IMR-90 (cell line): ENCODE results near the gene CTSH. TPM values are rescaled to one million over a fixed set of nuclear protein-coding genes. Genes with fewer than 3 reads are reported as not detected.

Experiments
- ATAC-seq: fragments of 200-7000 bp; cut with Tn5 transposase; 2 replicates; pipeline ENCODE4 v1.9.1; 2020; ENCODE audit warnings: low read depth, mild to moderate bottlenecking, moderate library complexity
- BruUV-seq: library from RNA; stranded (reverse); fragments of 400-500 nt; replicated peaks from 2 replicates; lab custom pipeline; 2021; lab: Mats Ljungman, UMichigan
- CTCF ChIA-PET: fragments of 300-600 bp; formaldehyde crosslinking; extraction: SDS; loops from one replicate; lab custom pipeline; 2021; ENCODE audit warnings: antibody characterized with exemption; lab: Yijun Ruan, JAX
- POLR2A ChIA-PET: fragments of 300-600 bp; sonication (Branson Sonifier 250); formaldehyde crosslinking; loops from one replicate; lab custom pipeline; 2022; ENCODE audit warnings: antibody characterized with exemption; ENCODE audit not compliant: unreplicated experiment; lab: Charles Lee
- DNase-seq: peaks from one replicate; pipeline ENCODE4 v3.0.0; 2013
- H2AFZ ChIP-seq: replicated peaks from 2 replicates; pipeline ENCODE3; 2013; ENCODE audit warnings: low read length, mild to moderate bottlenecking; ENCODE audit not compliant: poor library complexity
- H2AK5ac ChIP-seq: 2 replicates; pipeline ENCODE4 v1.6.1; 2013; ENCODE audit warnings: low read depth, low read length, inconsistent platforms
- H2AK9ac ChIP-seq: replicated peaks from 2 replicates; pipeline ENCODE3; 2013; ENCODE audit warnings: mild to moderate bottlenecking, low read depth, low read length, moderate library complexity; ENCODE audit not compliant: poor library complexity
- H2BK120ac ChIP-seq: 2 replicates; pipeline ENCODE4 v1.6.1; 2013; ENCODE audit warnings: low read depth, low read length, inconsistent platforms
- H2BK15ac ChIP-seq: 3 replicates; pipeline ENCODE4 v1.6.1; 2013; ENCODE audit warnings: low read depth, low read length, inconsistent platforms
- H2BK20ac ChIP-seq: 2 replicates; pipeline ENCODE4 v1.6.1; 2013; ENCODE audit warnings: low read depth, mild to moderate bottlenecking, inconsistent platforms, low read length, moderate library complexity
- H2BK5ac ChIP-seq: 2 replicates; pipeline ENCODE4 v1.6.1; 2013; ENCODE audit warnings: mild to moderate bottlenecking, low read depth, low read length, inconsistent platforms; ENCODE audit not compliant: poor library complexity, severe bottlenecking
- H3K14ac ChIP-seq: replicated peaks from 2 replicates; pipeline ENCODE4 v1.6.1; 2013; ENCODE audit warnings: low read depth, low read length, inconsistent platforms
- H3K18ac ChIP-seq: 2 replicates; pipeline ENCODE4 v1.6.1; 2013; ENCODE audit warnings: low read depth, low read length, control low read depth
- H3K23ac ChIP-seq: 2 replicates; pipeline ENCODE4 v1.6.1; 2013; ENCODE audit warnings: low read depth, low read length, inconsistent platforms
- H3K27ac ChIP-seq: 2 replicates; pipeline ENCODE4 v1.5.1; 2013; ENCODE audit warnings: mild to moderate bottlenecking, control low read depth, low read length; ENCODE audit not compliant: insufficient read depth
- H3K27me3 ChIP-seq: 2 replicates; pipeline ENCODE4 v1.6.1; 2013; ENCODE audit warnings: low read length; ENCODE audit not compliant: control insufficient read depth, insufficient read depth
- H3K36me3 ChIP-seq: 2 replicates; pipeline ENCODE4 v1.6.1; 2013; ENCODE audit warnings: low read length, mixed read lengths; ENCODE audit not compliant: control insufficient read depth, insufficient read depth
- H3K4ac ChIP-seq: 2 replicates; pipeline ENCODE4 v1.6.1; 2013; ENCODE audit warnings: low read depth, low read length, inconsistent platforms
- H3K4me1 ChIP-seq: 2 replicates; pipeline ENCODE4 v1.6.1; 2013; ENCODE audit warnings: low read length, mixed read lengths; ENCODE audit not compliant: control insufficient read depth, insufficient read depth
- H3K4me2 ChIP-seq: 2 replicates; pipeline ENCODE4 v1.6.1; 2013; ENCODE audit warnings: low read depth, mild to moderate bottlenecking, control low read depth, low read length, moderate library complexity
- H3K4me3 ChIP-seq: 2 replicates; pipeline ENCODE4 v1.5.1; 2013; ENCODE audit warnings: low read depth, mild to moderate bottlenecking, control low read depth, low read length, moderate library complexity; ENCODE audit not compliant: insufficient read depth
- H3K56ac ChIP-seq: 2 replicates; pipeline ENCODE4 v1.6.1; 2013; ENCODE audit warnings: low read length, inconsistent platforms; ENCODE audit not compliant: insufficient read depth; ENCODE audit errors: extremely low read depth
- H3K79me1 ChIP-seq, 2 experiments: 2 replicates each; pipeline ENCODE4 v1.6.1; 2013; ENCODE audit warnings: low read length in 2 of 2, inconsistent platforms in 1 of 2, low read depth in 1 of 2
- H3K9ac ChIP-seq: 2 replicates; pipeline ENCODE4 v1.6.1; 2013; ENCODE audit warnings: low read depth, low read length, control low read depth
- H3K9me1 ChIP-seq: 2 replicates; pipeline ENCODE4 v1.6.1; 2013; ENCODE audit warnings: low read length, inconsistent platforms; ENCODE audit not compliant: insufficient read depth
- H3K9me3 ChIP-seq: 2 replicates; pipeline ENCODE4 v1.6.1; 2013; ENCODE audit warnings: low read length; ENCODE audit not compliant: control insufficient read depth, insufficient read depth
- H4K20me1 ChIP-seq: 2 replicates; pipeline ENCODE4 v1.6.1; 2013; ENCODE audit warnings: low read length, inconsistent platforms; ENCODE audit not compliant: insufficient read depth
- H4K5ac ChIP-seq: 2 replicates; pipeline ENCODE4 v1.6.1; 2013; ENCODE audit warnings: mild to moderate bottlenecking, low read depth, low read length, control low read depth
- H4K8ac ChIP-seq, 2 experiments: 2 replicates each; pipeline ENCODE4 v1.6.1; 2013; ENCODE audit warnings: low read depth in 2 of 2, low read length in 2 of 2, control low read depth in 1 of 2, inconsistent platforms in 1 of 2
- H4K91ac ChIP-seq: 2 replicates; pipeline ENCODE4 v1.6.1; 2013; ENCODE audit warnings: low read depth, low read length, inconsistent platforms; ENCODE audit not compliant: insufficient read depth
- BHLHE40 ChIP-seq: fragments of 150-350 bp; IDR thresholded peaks from 2 replicates; pipeline ENCODE4 v1.6.1; 2016; ENCODE audit warnings: mild to moderate bottlenecking, low read depth, low read length
- WGBS, 2 experiments: methylation state at CpG; one replicate each; pipeline versions ENCODE4 v1.1.5 to v1.1.7; 2013; ENCODE audit warnings: missing lambda C conversion rate in 2 of 2; ENCODE audit not compliant: insufficient read length in 1 of 2; ENCODE audit errors: extremely low coverage in 2 of 2; 5-methylcytosine and 5-hydroxymethylcytosine counted together
- dilution Hi-C: fragments of 300-500 bp; cut with HindIII; formaldehyde crosslinking; loops from one replicate; pipeline ENCODE4 v1.14.3; 2018; ENCODE audit warnings: low sequenced_read_pairs; ENCODE audit not compliant: unreplicated experiment
- in situ Hi-C: fragments of 300-500 bp; cut with MboI; formaldehyde crosslinking; loops from 3 replicates; pipeline ENCODE4 v1.14.3; 2019; ENCODE audit warnings: low sequenced_read_pairs, inconsistent platforms, mixed read lengths
- intact Hi-C: fragments of 100-400 bp; cut with micrococcal nuclease; formaldehyde crosslinking; loops from 2 replicates; pipeline ENCODE4 v1.10.0; 2022
- polyA plus RNA-seq, 3 experiments: library from polyadenylated mRNA; depleted of rRNA; stranded (reverse); fragments of >200 nt; gene quantifications; 2 replicates each; pipeline ENCODE4 v1.2.3, GENCODE V29; 2012; ENCODE audit warnings: low replicate concordance in 1 of 3
- total RNA-seq: library from RNA; depleted of rRNA; stranded (reverse); fragments of >200 nt; gene quantifications from 2 replicates; pipeline ENCODE4 v1.2.3, GENCODE V29; 2012

CTSH gene
- total and polyA plus RNA-seq, 2 of the 4 experiments (the other 2 are of a cell fraction), result 11.7 to 13.9 TPM

GRCh38 chr15:78909160-78909695 is 35.6 kb downstream of the CTSH start:
- Histone ChIP-seq H3K4ac (no peak overlapping the region), H4K20me1 (peaks cover 84% of the 10 kb centered on the region), H4K91ac (no peak overlapping the region), H3K23ac (no peak overlapping the region), H3K36me3 (peaks cover 57% of the 10 kb centered on the region), H3K27me3 (no peaks in the 10 kb centered on the region), H4K5ac (no peak overlapping the region), H2BK20ac (no peak overlapping the region), H3K4me1 (peaks cover 18% of the 10 kb centered on the region), H2AFZ (no peak overlapping the region), H2AK5ac (peak overlapping the region; percentile 6; the same call in 1 of the 2 replicates), H3K4me2 (no peak overlapping the region), H3K14ac (no peak overlapping the region), H2BK15ac (no peak overlapping the region), H3K79me1 (peaks cover 40 to 90% of the 10 kb centered on the region in 2 experiments), H3K4me3 (no peak overlapping the region), H2AK9ac (no peak overlapping the region), H3K18ac (no peak overlapping the region), H3K56ac (no peak overlapping the region), H4K8ac (peak overlapping the region in 1 of 2 experiments; percentile 13; a peak in 1 of 4 replicates), H3K9ac (no peak overlapping the region), H3K9me3 (no peaks in the 10 kb centered on the region), H2BK5ac (no peak overlapping the region), H3K9me1 (peaks cover 18% of the 10 kb centered on the region), H3K27ac (no peak overlapping the region), H2BK120ac (no peak overlapping the region)
- no TSS peak for BruUV-seq
- POLR2A ChIA-PET, result no interaction called here
- no peak for DNase-seq
- dilution Hi-C loops, result no loop called here
- intact Hi-C loops, result loop anchor here (1.0 kb wide), 2 partner anchors 98 to 275 kb away; no protein-coding TSS in a partner anchor
- WGBS, 2 experiments, result 40% methylated on average over 1 of the region's 3 CpGs; no CpG with 5 or more reads in 1 of the 2 experiments
- in situ Hi-C loops, result no loop called here
- no peak for ATAC-seq
- no peak for TF ChIP-seq BHLHE40
- CTCF ChIA-PET, result interaction anchor here (0.6 to 1.0 kb wide), 2 partner anchors 98 to 464 kb away, joined by 3 to 4 read pairs; no protein-coding TSS in a partner anchor
